Urothelium cell line (cell line): Measurements from ENCODE around the gene TNFRSF13B.

ENCODE experiments used
- DNase-seq: peaks from one replicate; pipeline ENCODE4 v3.0.0; 2011; ENCODE audit warnings: low spot score, mixed read lengths
- FAIRE-seq: peaks from 2 replicates; lab custom pipeline; 2011; peaks lifted over from hg19 to GRCh38; lab: Jason Lieb, UNC

The TNFRSF13B gene

GRCh38 chr17:16940116-16940881, 31.6 kb downstream of the TNFRSF13B start:
- FAIRE-seq, result no peak
- no peak for DNase-seq

DNA sequence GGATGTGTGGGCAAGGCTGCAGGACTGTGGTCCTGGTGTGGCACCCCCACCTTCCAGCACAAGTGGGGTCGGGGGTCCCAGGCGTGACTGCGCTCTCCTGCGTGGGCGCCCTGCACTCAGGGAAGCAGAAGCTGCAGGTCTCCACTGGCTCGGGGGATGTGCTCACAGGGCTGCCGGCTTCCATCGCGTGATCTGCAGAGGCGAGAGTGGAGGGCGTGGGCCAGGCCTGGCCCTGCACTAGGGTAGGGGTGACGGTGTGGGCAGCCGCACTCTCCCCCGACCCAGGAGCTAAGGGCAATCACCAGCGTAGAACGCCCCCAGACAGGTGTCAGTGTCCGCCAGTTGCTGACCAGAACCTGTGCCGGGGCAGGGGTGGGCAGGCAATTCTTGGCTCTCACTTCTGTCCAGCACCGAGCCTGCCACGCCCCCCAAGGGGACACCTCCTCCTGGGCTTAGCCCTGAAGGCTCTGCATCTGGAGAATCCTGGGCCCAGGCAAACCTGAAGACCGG, 32.3 kb downstream of the TNFRSF13B start:
- FAIRE-seq (no peak), DNase-seq (no peak)

DNA sequence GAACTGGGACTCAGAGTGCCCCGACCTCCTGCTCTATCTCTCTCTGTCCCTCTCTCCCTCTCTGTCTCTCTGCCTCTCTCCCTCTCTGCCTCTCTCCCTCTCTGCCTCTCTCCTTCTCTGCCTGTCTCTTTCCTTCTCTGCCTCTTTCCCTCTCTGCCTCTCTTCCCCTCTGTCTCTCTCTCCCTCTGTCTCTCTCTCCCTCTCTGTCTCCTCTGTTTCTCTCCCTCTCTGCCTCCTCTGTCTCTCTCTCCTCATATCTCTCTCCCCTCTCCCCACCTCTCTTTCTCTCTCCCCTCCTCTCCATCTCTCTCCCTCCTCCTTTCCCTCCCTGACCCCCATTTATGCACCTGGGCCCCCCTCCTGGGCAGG, 32.7 kb downstream of the TNFRSF13B start:
- FAIRE-seq (no peak), DNase-seq (no peak)

GRCh38 chr17:16938496-16939207, 33.3 kb downstream of the TNFRSF13B start:
- DNase-seq (no peak), FAIRE-seq (no peak)

- FAIRE-seq (no peak), DNase-seq (no peak)
These were observed 33.9 kb downstream of the TNFRSF13B start for GRCh38 chr17:16938031-16938430.

DNA sequence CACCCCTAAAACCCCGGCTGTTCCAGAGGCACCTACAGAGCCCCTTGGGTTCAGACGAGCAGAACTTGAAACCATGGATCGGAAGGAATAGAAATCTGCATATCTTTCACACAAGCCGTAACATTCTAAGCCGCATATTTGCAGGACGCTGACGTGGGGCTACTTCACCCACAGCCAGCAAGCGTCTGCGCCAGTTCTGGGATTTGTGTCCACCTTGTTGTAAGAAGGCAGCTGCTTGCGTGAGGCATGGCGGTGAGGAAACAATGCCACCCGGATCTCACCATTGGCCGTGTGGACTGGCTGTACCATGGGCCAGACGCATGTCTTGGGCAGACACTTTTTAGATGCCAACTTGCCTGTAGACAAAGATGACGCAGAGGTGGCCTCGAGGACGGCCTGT, 34.5 kb downstream of the TNFRSF13B start:
- FAIRE-seq (no peak), DNase-seq (no peak)

DNA sequence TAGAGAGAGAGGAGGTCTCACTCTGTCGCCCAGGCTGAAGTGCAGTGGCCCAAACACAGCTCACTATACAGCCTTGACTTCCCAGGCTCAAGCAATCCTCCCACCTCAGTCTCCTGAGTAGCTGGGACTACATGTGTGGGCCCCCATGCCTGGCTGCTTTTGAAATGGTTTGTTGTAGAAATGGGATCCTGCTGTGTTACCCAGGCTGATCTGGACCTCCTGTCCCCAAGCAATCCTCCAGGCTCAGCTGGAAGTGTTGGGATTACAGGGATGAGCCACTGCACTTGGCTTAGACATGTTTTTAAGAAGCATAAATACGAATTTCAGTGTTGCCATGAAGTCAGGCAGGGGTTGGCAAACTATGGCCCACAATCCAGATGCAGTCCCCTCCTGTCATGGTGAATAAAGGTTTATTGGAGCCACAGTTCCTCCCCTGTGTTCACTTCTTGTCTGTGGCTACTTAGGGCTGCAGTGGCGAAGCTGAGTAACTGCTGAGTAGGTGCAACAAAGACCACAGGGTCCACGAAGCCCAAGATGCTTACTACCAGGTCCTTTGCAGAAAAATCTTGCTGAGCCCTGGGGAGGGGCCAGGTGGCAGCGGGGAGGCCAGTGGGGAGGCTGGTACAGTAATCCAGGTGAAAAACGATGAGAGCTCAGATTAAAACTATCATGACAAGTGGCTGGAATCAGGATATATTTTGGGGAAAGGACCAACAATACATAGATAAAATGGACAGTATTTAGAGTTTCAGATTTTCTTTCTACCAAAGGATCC, 35.2 kb downstream of the TNFRSF13B start:
- FAIRE-seq (no peak), DNase-seq (no peak)

DNA sequence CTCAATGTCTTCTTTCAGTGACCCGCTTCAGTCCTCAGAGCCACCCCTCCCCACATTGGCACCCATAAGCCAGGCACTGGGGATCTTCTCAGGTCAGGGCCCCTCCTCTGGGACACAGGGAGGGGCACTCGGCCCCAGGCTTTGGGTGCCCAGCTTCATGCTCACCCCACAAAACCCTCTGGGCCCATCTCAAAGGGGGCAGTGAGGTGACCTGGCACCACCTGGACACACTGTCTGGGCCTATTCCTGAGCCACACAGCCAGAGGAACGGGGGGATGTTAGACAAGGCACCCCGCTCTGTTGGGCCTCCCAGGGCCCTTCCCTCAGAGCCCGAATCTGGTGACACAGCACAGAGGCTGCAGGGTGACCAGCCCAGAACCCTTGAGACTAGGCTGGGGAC, 36.1 kb downstream of the TNFRSF13B start:
- no peak for DNase-seq

DNA sequence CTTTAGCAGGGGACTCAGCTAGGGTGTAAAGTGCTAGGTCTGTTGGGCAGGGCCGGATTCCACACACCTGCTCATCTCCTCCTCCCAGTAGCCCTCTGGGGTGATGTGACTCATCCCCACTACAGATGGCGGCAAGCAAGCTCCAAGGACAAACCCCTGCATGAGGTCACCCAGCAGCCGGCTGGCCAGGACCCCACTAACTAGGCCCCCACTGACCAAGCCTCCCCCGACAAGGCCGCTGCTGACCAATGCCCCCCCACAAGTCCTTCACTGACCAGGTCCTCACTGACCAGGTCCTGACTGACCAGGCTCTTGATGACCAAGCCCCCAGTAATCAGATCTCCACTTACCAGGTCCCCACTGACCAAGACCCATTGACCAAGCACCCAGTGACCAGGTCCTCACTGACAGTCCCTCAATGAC, 36.7 kb downstream of the TNFRSF13B start:
- DNase-seq (no peak), FAIRE-seq (no peak)

More for the DNA sequence above, 36.1 kb downstream of the TNFRSF13B start:
- no peak for FAIRE-seq

GRCh38 chr17:16934836-16935235, 37.1 kb downstream of the TNFRSF13B start:
- no peak for DNase-seq
- FAIRE-seq, result no peak

DNA sequence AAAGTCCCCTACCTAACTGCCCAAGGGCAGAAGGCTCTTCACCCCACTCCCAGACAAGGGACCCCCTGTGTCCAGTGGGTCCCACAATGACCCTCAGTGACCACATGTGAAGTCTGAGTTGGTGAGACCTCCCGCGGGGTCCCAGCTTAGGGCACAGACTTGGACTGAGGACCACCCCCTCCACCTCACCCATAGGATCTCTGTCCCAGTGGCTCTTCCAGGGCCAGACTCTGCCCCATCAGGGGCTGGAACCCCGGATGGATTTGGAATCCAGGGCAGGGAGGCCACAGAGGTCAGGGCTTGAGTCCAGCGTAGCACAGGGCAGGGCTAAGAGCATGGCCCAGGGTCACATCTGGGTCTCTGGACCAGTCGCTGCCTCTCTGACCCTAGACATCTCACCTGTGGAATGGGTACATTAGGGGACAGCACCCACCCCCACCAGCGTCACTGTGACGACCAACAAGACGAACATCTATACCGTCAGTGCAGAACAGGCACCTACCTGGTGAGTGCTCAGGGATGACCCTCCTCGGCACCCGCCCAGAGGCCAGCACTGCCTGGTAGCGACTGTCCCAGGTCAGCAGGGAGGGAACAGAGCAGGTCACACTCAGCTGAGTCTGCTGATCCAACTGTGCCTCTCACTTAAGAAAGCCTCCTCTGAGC, 37.7 kb downstream of the TNFRSF13B start:
- peak; percentile 61 for FAIRE-seq

GRCh38 chr17:16933317-16934132, 38.4 kb downstream of the TNFRSF13B start:
- peak; percentile 14 for DNase-seq
- FAIRE-seq, result no peak

More for the DNA sequence above, 37.7 kb downstream of the TNFRSF13B start:
- DNase-seq, result no peak

DNA sequence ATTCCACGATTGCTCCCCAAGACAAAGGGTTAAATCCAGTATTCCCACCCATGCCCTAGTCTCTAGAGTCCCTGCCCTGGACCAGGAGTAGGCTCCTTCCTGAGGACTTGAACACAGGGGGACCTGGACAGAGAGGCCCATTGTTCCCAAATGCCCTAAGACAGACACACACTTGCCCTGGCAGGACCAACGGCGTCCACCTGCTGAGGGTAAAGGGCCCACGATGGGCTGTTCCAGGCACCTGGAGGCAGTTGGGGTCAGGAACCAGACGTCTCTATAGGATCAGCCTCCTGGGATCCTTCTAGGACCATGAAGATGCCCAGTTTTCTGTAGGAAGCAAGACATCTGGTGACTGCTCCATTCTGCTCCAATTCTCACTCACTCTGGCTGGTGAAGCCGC, 39.3 kb downstream of the TNFRSF13B start:
- FAIRE-seq, result no peak
- no peak for DNase-seq

- no peak for DNase-seq
- no peak for FAIRE-seq
These were observed 39.8 kb downstream of the TNFRSF13B start for GRCh38 chr17:16932156-16932555.

GRCh38 chr17:16931318-16932060, 40.4 kb downstream of the TNFRSF13B start:
- no peak for DNase-seq
- no peak for FAIRE-seq

DNA sequence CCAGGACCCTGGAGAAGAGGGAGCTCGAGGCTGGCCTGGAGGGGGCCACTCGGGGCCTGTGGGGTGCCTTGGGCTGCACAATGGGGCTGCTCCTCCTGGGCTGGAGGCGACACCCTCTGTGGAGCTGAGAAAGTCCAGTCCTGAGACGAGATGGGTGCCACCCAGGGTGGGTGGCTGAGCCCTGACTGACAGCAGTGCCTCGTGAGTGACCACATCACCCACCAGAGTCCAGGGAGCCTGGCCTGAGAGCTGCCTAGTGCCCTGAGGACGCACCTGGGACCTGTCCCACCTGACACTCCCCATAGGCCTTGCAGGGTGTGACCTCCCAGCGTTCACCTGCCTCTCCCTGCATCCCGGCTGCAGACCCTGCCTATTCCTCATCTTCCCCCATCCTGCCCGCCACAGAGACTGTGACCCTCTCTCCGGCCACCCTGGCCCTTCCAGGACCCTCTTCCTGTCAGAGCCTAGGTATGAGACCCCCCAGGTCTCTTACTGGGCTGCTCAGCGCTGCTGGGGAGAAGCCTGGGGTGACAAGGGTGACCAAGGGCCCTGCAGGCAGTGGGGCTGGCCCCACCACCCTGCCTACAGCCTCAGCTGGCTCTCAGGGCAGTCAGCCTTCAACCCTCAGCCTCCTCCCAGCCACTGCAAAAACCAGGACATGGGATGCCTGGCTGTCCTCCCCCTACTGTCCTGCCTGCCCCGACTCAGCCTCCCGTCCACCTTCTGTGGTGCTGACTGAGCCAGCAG, 41.2 kb downstream of the TNFRSF13B start:
- FAIRE-seq (no peak), DNase-seq (no peak)

DNA sequence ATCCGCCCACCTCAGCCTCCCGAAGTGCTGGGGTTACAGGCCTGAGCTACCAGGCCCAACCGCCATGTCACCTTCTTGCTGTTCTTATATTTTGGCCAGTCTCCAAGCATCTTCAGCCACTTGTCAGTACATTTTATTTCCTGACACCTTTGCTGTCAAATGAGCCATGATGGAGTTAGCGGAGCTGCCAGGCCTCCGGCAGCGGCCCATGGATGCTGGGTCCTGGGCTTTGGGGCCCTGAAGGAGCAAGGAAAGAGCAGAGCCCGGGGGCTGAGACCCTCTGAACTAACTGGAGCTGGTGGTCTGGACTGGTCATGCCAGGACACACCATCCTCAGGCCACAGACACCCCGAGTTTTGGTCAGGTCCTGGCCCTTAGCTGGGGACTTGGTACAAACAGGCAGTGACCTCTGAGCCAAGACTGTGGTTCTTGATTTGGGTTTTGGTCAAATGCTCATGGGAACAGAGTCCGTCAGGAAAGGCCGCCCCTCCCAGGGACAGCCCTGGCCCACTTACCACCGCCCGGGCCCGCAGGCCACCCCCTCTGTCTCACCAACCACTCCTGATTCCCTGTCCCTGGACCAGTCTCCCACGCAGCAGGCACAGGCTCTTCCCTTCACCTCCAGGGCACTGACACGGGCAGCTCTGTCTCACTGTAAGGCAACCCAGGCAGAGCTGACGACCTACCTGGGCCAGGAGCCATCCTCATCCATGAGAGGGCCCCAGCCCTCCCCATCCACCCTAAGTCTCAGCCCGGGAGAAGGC, 42.0 kb downstream of the TNFRSF13B start:
- FAIRE-seq (no peak), DNase-seq (no peak)
